Pancreas (tissue), 10 donors: ENCODE measurements around the gene MBTPS1. TPM values are rescaled to one million over a fixed set of nuclear protein-coding genes. Genes with fewer than 3 reads are reported as not detected.

Experiments used
- ATAC-seq, 4 donors: fragments of 200-7000 bp; cut with Tn5 transposase; one replicate each; pipeline versions ENCODE4 v1.8.0 to v1.9.1; 2020; ENCODE audit warnings: mild to moderate bottlenecking in 4 of 4, moderate library complexity in 4 of 4
- DNase-seq, 6 donors: peaks; one replicate each; pipeline ENCODE4 v3.0.0-alpha.2; 2020
- FAIRE-seq: peaks from 2 replicates; lab custom pipeline; 2012; peaks lifted over from hg19 to GRCh38; lab: Jason Lieb, UNC
- H3K27ac ChIP-seq, 4 donors: fragments of 200-600 bp; sonication (generic); 1 replicate in 3 of 4; 2 replicates in 1 of 4; pipeline versions ENCODE4 v1.5.0 to v1.8.0; 2020
- H3K27me3 ChIP-seq, 4 donors: fragments of 200-600 bp; one replicate each; pipeline ENCODE4 v1.8.0; 2021
- H3K36me3 ChIP-seq, 3 donors: fragments of 200-600 bp; sonication (generic) in 1 of 3; one replicate each; pipeline versions ENCODE4 v1.5.0 to v1.8.0; 2020 to 2021
- H3K4me1 ChIP-seq, 3 donors: fragments of 200-600 bp; one replicate each; pipeline ENCODE4 v1.8.0; 2021
- H3K4me3 ChIP-seq, 4 donors: fragments of 200-600 bp; sonication (generic) in 2 of 4; one replicate each; pipeline versions ENCODE4 v1.5.0 to v1.8.0; 2020 to 2021
- H3K9me3 ChIP-seq, 4 donors: fragments of 200-600 bp; one replicate each; pipeline ENCODE4 v1.8.0; 2021
- WGBS, 2 donors: extraction: QIAGEN DNeasy Blood & Tissue Kit; methylation state at CpG; one replicate each; pipeline ENCODE4 v1.1.7; 2013; 5-methylcytosine and 5-hydroxymethylcytosine counted together
- intact Hi-C, 3 donors: fragments of 100-400 bp; cut with DNase I; formaldehyde crosslinking; loops; one replicate each; pipeline versions ENCODE4 v1.11.1 to v1.14.2; 2022
- polyA plus RNA-seq, 2 donors: library from polyadenylated mRNA; stranded (reverse); fragments of 200-250 nt; gene quantifications; one replicate each; pipeline ENCODE4 v1.2.3, GENCODE V29; 2013
- total RNA-seq, 6 donors: library from RNA; stranded (reverse); fragmentation: NEBNext Ultra II Directional in 4 of 6; extraction: Animal tissue kit (Norgen Biotek cat#: 25700) in 4 of 6; gene quantifications; one replicate each; pipeline versions ENCODE4 v1.2.1 to v1.2.4, GENCODE V29; 2021 to 2023
- TF ChIP-seq, protein P1 (sequence below), 4 donors: fragments of 200-600 bp; sonication (generic) in 3 of 4; IDR thresholded peaks; one replicate each; pipeline versions ENCODE4 v1.5.0 to v1.8.0; 2021; ENCODE audit warnings: antibody characterized with exemption in 4 of 4
- donor health status: healthy with polysubstance abuse.
- donor health status: DM: no; HTN: no; CAD: no; lungs with moderate emphysema.
- donor health status: DM: no; HTN: no; CAD: no.
- donor health status: control.
- donor health status: control.
- donor health status: Bipolar disorder and iron deficiency.
- donor health status: DM: yes; HTN: yes; CAD: no.
- donor health status: DM: no; HTN: no; CAD: no.
- donor health status: DM: no; HTN: no; CAD: no.
- donor health status: DM: yes; HTN: yes; CAD: no.

Gene MBTPS1
- total and polyA plus RNA-seq, 8 donors = 32.8 to 56.8 (median 43.2) TPM

GRCh38 chr16:84020353-84020752 is 96.4 kb downstream of the MBTPS1 start:
- WGBS, 2 donors = 86 to 92% methylated on average over 9 of the region's 9 CpGs
- TF ChIP-seq, protein P1, sequence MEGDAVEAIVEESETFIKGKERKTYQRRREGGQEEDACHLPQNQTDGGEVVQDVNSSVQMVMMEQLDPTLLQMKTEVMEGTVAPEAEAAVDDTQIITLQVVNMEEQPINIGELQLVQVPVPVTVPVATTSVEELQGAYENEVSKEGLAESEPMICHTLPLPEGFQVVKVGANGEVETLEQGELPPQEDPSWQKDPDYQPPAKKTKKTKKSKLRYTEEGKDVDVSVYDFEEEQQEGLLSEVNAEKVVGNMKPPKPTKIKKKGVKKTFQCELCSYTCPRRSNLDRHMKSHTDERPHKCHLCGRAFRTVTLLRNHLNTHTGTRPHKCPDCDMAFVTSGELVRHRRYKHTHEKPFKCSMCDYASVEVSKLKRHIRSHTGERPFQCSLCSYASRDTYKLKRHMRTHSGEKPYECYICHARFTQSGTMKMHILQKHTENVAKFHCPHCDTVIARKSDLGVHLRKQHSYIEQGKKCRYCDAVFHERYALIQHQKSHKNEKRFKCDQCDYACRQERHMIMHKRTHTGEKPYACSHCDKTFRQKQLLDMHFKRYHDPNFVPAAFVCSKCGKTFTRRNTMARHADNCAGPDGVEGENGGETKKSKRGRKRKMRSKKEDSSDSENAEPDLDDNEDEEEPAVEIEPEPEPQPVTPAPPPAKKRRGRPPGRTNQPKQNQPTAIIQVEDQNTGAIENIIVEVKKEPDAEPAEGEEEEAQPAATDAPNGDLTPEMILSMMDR (IDR thresholded peaks at IDR 0.05) = no peak
- no peaks in the 10 kb centered on the region for H3K9me3 ChIP-seq
- DNase-seq (no peak), ATAC-seq (no peak), FAIRE-seq (no peak)
- no peaks in the 10 kb centered on the region for H3K4me1 ChIP-seq
- intact Hi-C loops = no loop called here
- H3K27me3 ChIP-seq = no peaks in the 10 kb centered on the region
- no peak overlapping the region for H3K27ac ChIP-seq
- H3K36me3 ChIP-seq = no peaks in the 10 kb centered on the region
- H3K4me3 ChIP-seq = no peak overlapping the region

- ATAC-seq (no peak), FAIRE-seq (no peak), DNase-seq (no peak)
- H3K4me3 ChIP-seq = no peak overlapping the region
- H3K9me3 ChIP-seq = no peaks in the 10 kb centered on the region
- H3K36me3 ChIP-seq = no peaks in the 10 kb centered on the region
- H3K27me3 ChIP-seq = no peaks in the 10 kb centered on the region
- intact Hi-C loops = no loop called here
- no peak overlapping the region for H3K27ac ChIP-seq
- TF ChIP-seq, protein P1 (IDR thresholded peaks at IDR 0.05) = no peak
- 85 to 91% methylated on average over 4 of the region's 4 CpGs for WGBS, 2 donors
- H3K4me1 ChIP-seq = no peaks in the 10 kb centered on the region
These were observed 98.0 kb downstream of the MBTPS1 start for GRCh38 chr16:84018710-84019109.

GRCh38 chr16:84016477-84016876 is 100.3 kb downstream of the MBTPS1 start:
- Histone ChIP-seq H3K27ac (no peak overlapping the region), H3K36me3 (no peaks in the 10 kb centered on the region), H3K27me3 (no peaks in the 10 kb centered on the region), H3K4me1 (no peaks in the 10 kb centered on the region), H3K9me3 (no peaks in the 10 kb centered on the region), H3K4me3 (no peak overlapping the region)
- no peak for DNase-seq
- ATAC-seq = no peak
- TF ChIP-seq, protein P1 (IDR thresholded peaks at IDR 0.05) = no peak
- 87 to 96% methylated on average over 12 of the region's 12 CpGs for WGBS, 2 donors
- intact Hi-C loops = no loop called here
- no peak for FAIRE-seq

GRCh38 chr16:84015399-84015798 is 101.3 kb downstream of the MBTPS1 start:
- DNase-seq (no peak), FAIRE-seq (no peak), ATAC-seq (no peak)
- 78 to 83% methylated on average over 12 of the region's 12 CpGs for WGBS, 2 donors
- intact Hi-C loops = no loop called here
- H3K36me3 ChIP-seq = no peaks in the 10 kb centered on the region
- no peaks in the 10 kb centered on the region for H3K4me1 ChIP-seq
- no peak overlapping the region for H3K27ac ChIP-seq
- TF ChIP-seq, protein P1 (IDR thresholded peaks at IDR 0.05) = no peak
- no peak overlapping the region for H3K4me3 ChIP-seq
- H3K27me3 ChIP-seq = no peaks in the 10 kb centered on the region
- H3K9me3 ChIP-seq = no peaks in the 10 kb centered on the region

- H3K4me3 ChIP-seq = no peak overlapping the region
- no peaks in the 10 kb centered on the region for H3K36me3 ChIP-seq
- H3K27me3 ChIP-seq = no peaks in the 10 kb centered on the region
- TF ChIP-seq, protein P1 (IDR thresholded peaks at IDR 0.05) = no peak
- no peaks in the 10 kb centered on the region for H3K4me1 ChIP-seq
- DNase-seq (peak in 1 of 6 donors; percentile 43), FAIRE-seq (no peak), ATAC-seq (no peak)
- 61 to 67% methylated on average over 14 of the region's 14 CpGs for WGBS, 2 donors
- no peaks in the 10 kb centered on the region for H3K9me3 ChIP-seq
- no peak overlapping the region for H3K27ac ChIP-seq
- intact Hi-C loops = no loop called here
These were observed 102.0 kb downstream of the MBTPS1 start for GRCh38 chr16:84014570-84015327.
